ENCODE data around the gene REXO1.

DNA sequence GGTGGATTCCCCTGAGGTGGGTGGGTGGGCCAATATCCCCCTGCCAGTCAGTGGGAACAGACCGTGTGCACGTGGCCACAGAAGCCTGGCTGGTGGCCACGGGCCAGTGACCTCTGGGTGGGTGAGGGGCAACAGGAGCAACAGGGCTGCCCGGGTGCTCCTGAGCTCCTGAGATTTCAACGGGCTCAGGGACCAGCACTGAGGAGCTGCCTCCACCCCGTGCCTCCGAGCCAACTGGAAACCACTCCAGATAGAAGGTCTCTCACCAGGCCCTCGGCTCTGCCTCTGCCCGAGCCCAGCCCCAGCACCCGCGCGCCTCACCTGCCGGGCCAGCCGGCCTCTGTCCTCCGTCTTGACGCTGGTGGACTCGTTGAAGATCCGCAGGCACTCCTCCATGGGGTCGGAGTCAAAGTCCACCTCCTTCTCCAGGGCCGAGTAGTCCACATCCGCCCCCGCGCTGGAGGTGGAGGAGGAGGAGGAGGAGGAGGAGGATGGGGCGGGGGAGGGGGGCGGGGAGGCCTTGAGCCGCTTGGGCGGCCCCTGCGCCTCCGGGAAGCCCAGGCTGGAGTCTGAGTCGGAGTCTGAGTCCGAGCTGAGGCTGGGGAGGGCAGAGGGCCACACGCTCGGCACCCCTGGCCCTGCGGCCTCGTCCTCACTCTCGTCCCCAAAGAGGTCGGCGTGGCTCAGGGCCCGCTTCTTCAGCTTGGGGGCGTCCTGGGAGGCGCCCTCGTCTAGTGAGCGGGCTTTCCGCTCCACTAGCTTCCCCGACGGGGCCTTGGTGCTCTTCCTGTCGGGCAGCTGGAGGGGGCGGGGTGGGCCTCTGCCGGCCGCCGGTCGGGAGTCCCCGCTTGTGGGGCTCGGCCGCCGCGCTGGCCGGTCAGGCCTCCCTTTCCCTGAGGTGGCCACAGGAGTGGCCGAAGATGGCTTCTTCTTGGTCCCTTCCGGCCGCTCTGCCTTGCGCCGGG is 21.4 kb downstream of the REXO1 start:
- TF ChIP-seq, protein P1, sequence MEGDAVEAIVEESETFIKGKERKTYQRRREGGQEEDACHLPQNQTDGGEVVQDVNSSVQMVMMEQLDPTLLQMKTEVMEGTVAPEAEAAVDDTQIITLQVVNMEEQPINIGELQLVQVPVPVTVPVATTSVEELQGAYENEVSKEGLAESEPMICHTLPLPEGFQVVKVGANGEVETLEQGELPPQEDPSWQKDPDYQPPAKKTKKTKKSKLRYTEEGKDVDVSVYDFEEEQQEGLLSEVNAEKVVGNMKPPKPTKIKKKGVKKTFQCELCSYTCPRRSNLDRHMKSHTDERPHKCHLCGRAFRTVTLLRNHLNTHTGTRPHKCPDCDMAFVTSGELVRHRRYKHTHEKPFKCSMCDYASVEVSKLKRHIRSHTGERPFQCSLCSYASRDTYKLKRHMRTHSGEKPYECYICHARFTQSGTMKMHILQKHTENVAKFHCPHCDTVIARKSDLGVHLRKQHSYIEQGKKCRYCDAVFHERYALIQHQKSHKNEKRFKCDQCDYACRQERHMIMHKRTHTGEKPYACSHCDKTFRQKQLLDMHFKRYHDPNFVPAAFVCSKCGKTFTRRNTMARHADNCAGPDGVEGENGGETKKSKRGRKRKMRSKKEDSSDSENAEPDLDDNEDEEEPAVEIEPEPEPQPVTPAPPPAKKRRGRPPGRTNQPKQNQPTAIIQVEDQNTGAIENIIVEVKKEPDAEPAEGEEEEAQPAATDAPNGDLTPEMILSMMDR (IDR thresholded peaks at IDR 0.05): no peak
- TF ChIP-seq, protein P2, sequence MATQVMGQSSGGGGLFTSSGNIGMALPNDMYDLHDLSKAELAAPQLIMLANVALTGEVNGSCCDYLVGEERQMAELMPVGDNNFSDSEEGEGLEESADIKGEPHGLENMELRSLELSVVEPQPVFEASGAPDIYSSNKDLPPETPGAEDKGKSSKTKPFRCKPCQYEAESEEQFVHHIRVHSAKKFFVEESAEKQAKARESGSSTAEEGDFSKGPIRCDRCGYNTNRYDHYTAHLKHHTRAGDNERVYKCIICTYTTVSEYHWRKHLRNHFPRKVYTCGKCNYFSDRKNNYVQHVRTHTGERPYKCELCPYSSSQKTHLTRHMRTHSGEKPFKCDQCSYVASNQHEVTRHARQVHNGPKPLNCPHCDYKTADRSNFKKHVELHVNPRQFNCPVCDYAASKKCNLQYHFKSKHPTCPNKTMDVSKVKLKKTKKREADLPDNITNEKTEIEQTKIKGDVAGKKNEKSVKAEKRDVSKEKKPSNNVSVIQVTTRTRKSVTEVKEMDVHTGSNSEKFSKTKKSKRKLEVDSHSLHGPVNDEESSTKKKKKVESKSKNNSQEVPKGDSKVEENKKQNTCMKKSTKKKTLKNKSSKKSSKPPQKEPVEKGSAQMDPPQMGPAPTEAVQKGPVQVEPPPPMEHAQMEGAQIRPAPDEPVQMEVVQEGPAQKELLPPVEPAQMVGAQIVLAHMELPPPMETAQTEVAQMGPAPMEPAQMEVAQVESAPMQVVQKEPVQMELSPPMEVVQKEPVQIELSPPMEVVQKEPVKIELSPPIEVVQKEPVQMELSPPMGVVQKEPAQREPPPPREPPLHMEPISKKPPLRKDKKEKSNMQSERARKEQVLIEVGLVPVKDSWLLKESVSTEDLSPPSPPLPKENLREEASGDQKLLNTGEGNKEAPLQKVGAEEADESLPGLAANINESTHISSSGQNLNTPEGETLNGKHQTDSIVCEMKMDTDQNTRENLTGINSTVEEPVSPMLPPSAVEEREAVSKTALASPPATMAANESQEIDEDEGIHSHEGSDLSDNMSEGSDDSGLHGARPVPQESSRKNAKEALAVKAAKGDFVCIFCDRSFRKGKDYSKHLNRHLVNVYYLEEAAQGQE (IDR thresholded peaks at IDR 0.05; ENCODE audit: insufficient read depth in 1 of 2, low read depth in 2 of 2, low read length in 1 of 2): no peak
- TF ChIP-seq TCF7L2 (IDR thresholded peaks at IDR 0.05; ENCODE audit: low read depth, low read length): no peak
- no peak for TF ChIP-seq POLR2AphosphoS5 (IDR thresholded peaks at IDR 0.05; ENCODE audit: low read depth, low read length)
- no peak for TF ChIP-seq SIN3A (IDR thresholded peaks at IDR 0.05; ENCODE audit: borderline replicate concordance, insufficient read depth, low read depth, low read length)

All from Panc1 (cell line).